MCF 10A (cell line): Measurements from ENCODE around the gene SCN4A. TPM values are rescaled to one million over a fixed set of nuclear protein-coding genes. Genes with fewer than 3 reads are reported as not detected.

ENCODE experiments used
- BruUV-seq: library from RNA; stranded (reverse); fragments of 400-500 nt; replicated peaks from 2 replicates; lab custom pipeline; 2021; lab: Mats Ljungman, UMichigan
- CTCF ChIA-PET: fragments of 300-600 bp; sonication (Branson Sonifier 250); formaldehyde crosslinking; extraction: SDS; loops from one replicate; lab custom pipeline; 2021; ENCODE audit warnings: antibody characterized with exemption, inconsistent platforms; lab: Yijun Ruan, JAX
- POLR2A ChIA-PET: fragments of 300-600, 350-650 bp; sonication (Branson Sonifier 250); formaldehyde crosslinking; extraction: SDS; loops from one replicate; lab custom pipeline; 2020; ENCODE audit warnings: antibody characterized with exemption, inconsistent platforms; lab: Yijun Ruan, JAX
- DNase-seq: peaks from one replicate; pipeline ENCODE4 v3.0.0-alpha.2; 2018; ENCODE audit not compliant: unreplicated experiment
- H3K27ac Mint-ChIP-seq: one replicate; pipeline ENCODE4 v1.8.0; 2022; ENCODE audit warnings: mild to moderate bottlenecking, low read depth, mixed read lengths; ENCODE audit not compliant: unreplicated experiment
- H3K27me3 Mint-ChIP-seq: one replicate; pipeline ENCODE4 v1.8.0; 2022; ENCODE audit warnings: mixed read lengths; ENCODE audit not compliant: insufficient read depth, unreplicated experiment
- H3K36me3 Mint-ChIP-seq: one replicate; pipeline ENCODE4 v1.8.0; 2022; ENCODE audit warnings: mild to moderate bottlenecking, moderate library complexity, mixed read lengths; ENCODE audit not compliant: insufficient read depth, unreplicated experiment
- H3K4me1 Mint-ChIP-seq: one replicate; pipeline ENCODE4 v1.8.0; 2022; ENCODE audit warnings: mixed read lengths; ENCODE audit not compliant: insufficient read depth, unreplicated experiment
- H3K4me3 Mint-ChIP-seq: one replicate; pipeline ENCODE4 v1.8.0; 2022; ENCODE audit warnings: mild to moderate bottlenecking, moderate library complexity, mixed read lengths; ENCODE audit not compliant: unreplicated experiment
- H3K9me3 Mint-ChIP-seq: one replicate; pipeline ENCODE4 v1.8.0; 2022; ENCODE audit warnings: mixed read lengths; ENCODE audit not compliant: unreplicated experiment
- CTCF ChIP-seq: fragments of 200-600 bp; IDR thresholded peaks from one replicate; pipeline ENCODE4 v1.8.0; 2022; ENCODE audit warnings: antibody characterized with exemption, mild to moderate bottlenecking; ENCODE audit not compliant: unreplicated experiment
- intact Hi-C: fragments of 100-400 bp; cut with micrococcal nuclease; formaldehyde crosslinking; loops from 2 replicates; pipeline ENCODE4 v1.14.1; 2022
- total RNA-seq: library from RNA; stranded (reverse); gene quantifications from 2 replicates; pipeline ENCODE4 v1.2.3, GENCODE V29; 2022

Gene SCN4A
- total RNA-seq, 1 experiment from 2014 or later: not detected

GRCh38 chr17:63943745-63944144 is 29.0 kb downstream of the SCN4A start:
- intact Hi-C loops: no loop called here
- no TSS peak for BruUV-seq
- no peaks in the 10 kb centered on the region for H3K27me3 Mint-ChIP-seq
- ChIA-PET POLR2A (no interaction called here), CTCF (interaction anchor here (0.7 to 1.8 kb wide), 3 partner anchors 32 to 241 kb away, joined by 3 to 4 read pairs (median 3); no protein-coding TSS in a partner anchor)
- no peaks in the 10 kb centered on the region for H3K36me3 Mint-ChIP-seq
- H3K27ac Mint-ChIP-seq: no peak overlapping the region
- no peaks in the 10 kb centered on the region for H3K9me3 Mint-ChIP-seq
- H3K4me1 Mint-ChIP-seq: no peaks in the 10 kb centered on the region
- no peak overlapping the region for H3K4me3 Mint-ChIP-seq
- peak; percentile 10 for TF ChIP-seq CTCF
- no peak for DNase-seq

GRCh38 chr17:63942309-63942985 is 30.3 kb downstream of the SCN4A start:
- POLR2A ChIA-PET: no interaction called here
- intact Hi-C loops: no loop called here
- Mint-ChIP-seq H3K9me3 (no peaks in the 10 kb centered on the region), H3K27me3 (no peaks in the 10 kb centered on the region), H3K27ac (no peak overlapping the region), H3K4me3 (no peak overlapping the region), H3K36me3 (no peaks in the 10 kb centered on the region), H3K4me1 (no peaks in the 10 kb centered on the region)
- DNase-seq: no peak
- BruUV-seq: no TSS peak
- no peak for TF ChIP-seq CTCF
- CTCF ChIA-PET: interaction anchor here (0.5 kb wide), 1 partner anchor 192 kb away, joined by 3 read pairs; no protein-coding TSS in a partner anchor

- intact Hi-C loops: no loop called here
- no peak for TF ChIP-seq CTCF
- DNase-seq: no peak
- Mint-ChIP-seq H3K4me3 (no peak overlapping the region), H3K9me3 (no peaks in the 10 kb centered on the region), H3K4me1 (no peaks in the 10 kb centered on the region), H3K27ac (no peak overlapping the region), H3K27me3 (no peaks in the 10 kb centered on the region), H3K36me3 (no peaks in the 10 kb centered on the region)
- ChIA-PET POLR2A (no interaction called here), CTCF (interaction anchor here (0.5 to 0.6 kb wide), 2 partner anchors 193 to 266 kb away, joined by 3 read pairs; no protein-coding TSS in a partner anchor)
- no TSS peak for BruUV-seq
These were observed 31.0 kb downstream of the SCN4A start for GRCh38 chr17:63941751-63942150.

GRCh38 chr17:63941162-63941561 is 31.6 kb downstream of the SCN4A start:
- Mint-ChIP-seq H3K27ac (no peak overlapping the region), H3K9me3 (no peaks in the 10 kb centered on the region), H3K36me3 (no peaks in the 10 kb centered on the region), H3K27me3 (peaks cover 5% of the 10 kb centered on the region), H3K4me1 (no peaks in the 10 kb centered on the region), H3K4me3 (no peak overlapping the region)
- DNase-seq: no peak
- ChIA-PET POLR2A (no interaction called here), CTCF (no interaction called here)
- TF ChIP-seq CTCF: no peak
- intact Hi-C loops: no loop called here
- no TSS peak for BruUV-seq
